A172 (cell line): ENCODE results near the gene COLQ. TPM values are rescaled to one million over a fixed set of nuclear protein-coding genes. Genes with fewer than 3 reads are reported as not detected.
"Not testable (repeated sequence)": the region's sequence is repeated elsewhere in the genome, so short reads cannot be mapped to it uniquely, and the experiment has no call there.

ENCODE experiments used
- DNase-seq: peaks from one replicate; pipeline ENCODE4 v3.0.0-alpha.2; 2015; ENCODE audit warnings: low spot score
- total RNA-seq: library from RNA; depleted of rRNA; stranded (reverse); fragments of >200 nt; shearing (Covaris generic); gene quantifications from 2 replicates; pipeline ENCODE4 v1.2.3, GENCODE V29; 2014; rRNA removed

COLQ gene
- total RNA-seq, 1 experiment from 2014 or later: not detected

GRCh38 chr3:15427182-15427880, 94.2 kb downstream of the COLQ start, which contains the start of the genes EAF1 and METTL6:
Gene EAF1 (plus strand): TSS chr3:15427598. CDS start chr3:15427780, 182 bp downstream.
Gene METTL6 (minus strand): TSS chr3:15427544. CDS start chr3:15426511, 1,033 bp downstream.
- DNase-seq: peak; percentile 71

GRCh38 chr3:15426579-15427118, 94.9 kb downstream of the COLQ start:
- no peak for DNase-seq

- peak; percentile 48 for DNase-seq
These were observed 100.6 kb downstream of the COLQ start for GRCh38 chr3:15420871-15421270.

GRCh38 chr3:15410966-15411365, 110.5 kb downstream of the COLQ start:
- not testable (repeated sequence) for DNase-seq

- no peak for DNase-seq
These were observed 111.7 kb downstream of the COLQ start for GRCh38 chr3:15409774-15410173.

GRCh38 chr3:15409239-15409638, 112.3 kb downstream of the COLQ start:
- DNase-seq: no peak

GRCh38 chr3:15405448-15406050, 116.0 kb downstream of the COLQ start:
- DNase-seq: peak; percentile 74

GRCh38 chr3:15404767-15405166, 116.7 kb downstream of the COLQ start:
- DNase-seq: no peak

GRCh38 chr3:15403965-15404364, 117.5 kb downstream of the COLQ start:
- DNase-seq: no peak

- no peak for DNase-seq
These were observed 118.0 kb downstream of the COLQ start for GRCh38 chr3:15403495-15403894.

- DNase-seq: no peak
These were observed 119.6 kb downstream of the COLQ start for GRCh38 chr3:15401936-15402335.

Other genes starting within 250 kb of the COLQ start
- 85.4 and 90.2 TPM in 2 replicates for gene SH3BP5, start 189.1 kb downstream of the COLQ start, total RNA-seq
- gene METTL6, start 94.2 kb downstream of the COLQ start, total RNA-seq: 40.8 and 48.8 TPM in 2 replicates
- gene EAF1, start 94.1 kb downstream of the COLQ start, total RNA-seq: 19.7 and 20.7 TPM in 2 replicates
- gene HACL1, start 79.9 kb upstream of the COLQ start, total RNA-seq: 35.8 and 49.2 TPM in 2 replicates
- gene BTD, start 80.0 kb upstream of the COLQ start, total RNA-seq: 14.6 and 26.4 TPM in 2 replicates